ENCODE results near the gene DMKN.

The DMKN gene

DNA sequence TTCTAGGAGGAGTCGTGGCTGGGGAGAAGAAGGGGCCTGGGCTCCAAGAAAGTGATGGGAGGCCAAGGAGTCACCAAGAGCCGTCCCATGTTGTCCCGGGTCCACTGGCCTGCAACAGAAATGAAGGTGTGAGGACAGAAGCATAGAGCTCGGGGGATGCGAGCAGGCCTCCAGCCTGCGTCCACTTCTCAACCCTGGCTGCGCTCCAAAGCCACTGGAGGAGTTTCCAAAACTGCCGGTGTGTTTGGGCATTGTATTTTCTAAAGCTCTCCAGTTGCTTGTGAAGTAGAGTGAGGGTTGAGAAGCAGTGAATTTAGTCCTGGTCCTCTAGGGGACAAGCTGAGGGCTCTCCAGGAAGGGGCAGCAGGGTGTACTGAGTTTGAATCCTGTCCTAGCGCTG is 52.4 kb downstream of the DMKN start:
- no peaks in the 10 kb centered on the region for H3K9me2 ChIP-seq (replicated peaks; ENCODE audit: low read depth, low read length)
- TF ChIP-seq EZH2phosphoT487 (IDR thresholded peaks at IDR 0.05; ENCODE audit: borderline replicate concordance), result no peak
- TF ChIP-seq, protein P1, sequence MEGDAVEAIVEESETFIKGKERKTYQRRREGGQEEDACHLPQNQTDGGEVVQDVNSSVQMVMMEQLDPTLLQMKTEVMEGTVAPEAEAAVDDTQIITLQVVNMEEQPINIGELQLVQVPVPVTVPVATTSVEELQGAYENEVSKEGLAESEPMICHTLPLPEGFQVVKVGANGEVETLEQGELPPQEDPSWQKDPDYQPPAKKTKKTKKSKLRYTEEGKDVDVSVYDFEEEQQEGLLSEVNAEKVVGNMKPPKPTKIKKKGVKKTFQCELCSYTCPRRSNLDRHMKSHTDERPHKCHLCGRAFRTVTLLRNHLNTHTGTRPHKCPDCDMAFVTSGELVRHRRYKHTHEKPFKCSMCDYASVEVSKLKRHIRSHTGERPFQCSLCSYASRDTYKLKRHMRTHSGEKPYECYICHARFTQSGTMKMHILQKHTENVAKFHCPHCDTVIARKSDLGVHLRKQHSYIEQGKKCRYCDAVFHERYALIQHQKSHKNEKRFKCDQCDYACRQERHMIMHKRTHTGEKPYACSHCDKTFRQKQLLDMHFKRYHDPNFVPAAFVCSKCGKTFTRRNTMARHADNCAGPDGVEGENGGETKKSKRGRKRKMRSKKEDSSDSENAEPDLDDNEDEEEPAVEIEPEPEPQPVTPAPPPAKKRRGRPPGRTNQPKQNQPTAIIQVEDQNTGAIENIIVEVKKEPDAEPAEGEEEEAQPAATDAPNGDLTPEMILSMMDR (conservative IDR thresholded peaks at IDR 0.05; ENCODE audit: low read length), result no peak
- H3K4me3 ChIP-seq (ENCODE audit: low read length, poor library complexity, severe bottlenecking), result no peak overlapping the region
- peaks cover 15% of the 10 kb centered on the region for H3F3A ChIP-seq (ENCODE audit: low read depth)
- H3K79me2 ChIP-seq (ENCODE audit: insufficient read depth, low read length), result no peaks in the 10 kb centered on the region
- H3K4me2 ChIP-seq (ENCODE audit: low read depth, low read length, poor library complexity, severe bottlenecking), result no peak overlapping the region
- no peaks in the 10 kb centered on the region for H3K9me3 ChIP-seq (ENCODE audit: insufficient read depth, low read depth, low read length)
- peaks cover 79% of the 10 kb centered on the region for H3K4me1 ChIP-seq (ENCODE audit: insufficient read depth, low read length, poor library complexity, severe bottlenecking)
- no peaks in the 10 kb centered on the region for H3K36me3 ChIP-seq (ENCODE audit: insufficient read depth, low read length)
- H3K9ac ChIP-seq (ENCODE audit: low read depth, low read length, poor library complexity, severe bottlenecking), result no peak overlapping the region
- no peaks in the 10 kb centered on the region for H4K20me1 ChIP-seq (ENCODE audit: insufficient read depth, low read length, poor library complexity, severe bottlenecking)
- H2AFZ ChIP-seq (ENCODE audit: low read length), result no peak overlapping the region; the same call in 1 of the 2 replicates
- no peaks in the 10 kb centered on the region for H3K27me3 ChIP-seq (ENCODE audit: insufficient read depth, low read length, poor library complexity, severe bottlenecking)

DNA sequence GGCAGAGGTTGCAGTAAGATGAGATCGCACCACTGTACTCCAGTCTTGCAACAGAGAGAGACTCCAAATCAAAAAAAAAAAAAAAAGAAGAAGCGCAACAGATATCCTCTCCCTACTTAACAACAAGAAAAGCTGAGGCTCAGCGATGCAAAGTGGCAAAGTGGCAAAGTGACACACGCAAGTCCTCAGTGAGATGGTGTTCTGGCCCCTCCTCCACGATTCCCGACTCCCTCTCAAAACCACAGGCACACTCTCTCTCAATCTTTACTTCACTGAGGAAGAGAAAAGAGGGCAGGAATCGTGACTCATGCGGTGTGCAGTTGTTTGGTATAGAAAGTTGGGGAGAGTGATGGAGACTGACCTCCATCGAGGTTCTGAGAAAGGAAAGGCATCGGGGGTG is 52.8 kb downstream of the DMKN start:
- H4K20me1 ChIP-seq (ENCODE audit: insufficient read depth, low read length, poor library complexity, severe bottlenecking), result no peaks in the 10 kb centered on the region
- no peak for TF ChIP-seq EZH2phosphoT487 (IDR thresholded peaks at IDR 0.05; ENCODE audit: borderline replicate concordance)
- TF ChIP-seq, protein P1 (conservative IDR thresholded peaks at IDR 0.05; ENCODE audit: low read length), result no peak
- no peaks in the 10 kb centered on the region for H3K9me2 ChIP-seq (replicated peaks; ENCODE audit: low read depth, low read length)
- H2AFZ ChIP-seq (ENCODE audit: low read length), result no peak overlapping the region; the same call in 1 of the 2 replicates
- H3K27me3 ChIP-seq (ENCODE audit: insufficient read depth, low read length, poor library complexity, severe bottlenecking), result no peaks in the 10 kb centered on the region
- no peak overlapping the region for H3K9ac ChIP-seq (ENCODE audit: low read depth, low read length, poor library complexity, severe bottlenecking)
- no peak overlapping the region for H3K4me3 ChIP-seq (ENCODE audit: low read length, poor library complexity, severe bottlenecking)
- no peaks in the 10 kb centered on the region for H3K36me3 ChIP-seq (ENCODE audit: insufficient read depth, low read length)
- no peaks in the 10 kb centered on the region for H3K9me3 ChIP-seq (ENCODE audit: insufficient read depth, low read depth, low read length)
- H3K79me2 ChIP-seq (ENCODE audit: insufficient read depth, low read length), result no peaks in the 10 kb centered on the region
- no peak overlapping the region for H3K4me2 ChIP-seq (ENCODE audit: low read depth, low read length, poor library complexity, severe bottlenecking)
- peaks cover 82% of the 10 kb centered on the region for H3K4me1 ChIP-seq (ENCODE audit: insufficient read depth, low read length, poor library complexity, severe bottlenecking)
- H3F3A ChIP-seq (ENCODE audit: low read depth), result peaks cover 15% of the 10 kb centered on the region

DNA sequence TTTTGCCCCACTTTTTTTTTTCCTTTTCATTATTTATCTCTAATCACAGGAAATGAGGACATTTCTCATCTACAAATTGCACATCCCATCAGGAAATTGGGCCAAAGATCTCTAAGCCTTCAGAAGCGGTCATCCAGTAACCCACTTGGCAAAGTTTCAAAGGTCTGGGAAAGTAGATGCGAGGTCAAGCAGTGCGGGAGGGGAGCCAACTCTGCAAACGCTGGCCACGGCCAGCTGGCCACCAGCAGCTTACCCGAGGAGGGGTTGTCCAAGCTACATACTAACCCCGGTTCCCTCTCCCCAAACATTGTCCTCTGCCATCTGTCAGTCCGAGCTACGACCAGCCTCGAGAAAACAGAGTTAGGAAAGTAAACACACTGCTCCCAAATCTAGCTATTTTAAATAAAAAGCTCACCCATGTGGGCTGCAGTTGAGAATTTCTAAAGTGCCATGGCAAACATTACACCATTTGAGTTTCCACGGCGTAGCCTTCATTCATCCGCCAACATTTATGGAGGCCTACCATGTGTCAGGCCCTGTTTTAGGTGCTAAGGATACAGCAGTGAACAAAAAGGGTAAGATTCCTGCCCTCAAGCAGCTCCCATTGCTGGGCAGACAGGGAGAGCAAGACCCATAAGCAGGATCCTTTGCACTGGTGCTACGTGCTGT is 53.9 kb downstream of the DMKN start:
- Histone ChIP-seq H3K9me3 (ENCODE audit: insufficient read depth, low read depth, low read length) (no peaks in the 10 kb centered on the region), H3K79me2 (ENCODE audit: insufficient read depth, low read length) (no peaks in the 10 kb centered on the region), H3K4me2 (ENCODE audit: low read depth, low read length, poor library complexity, severe bottlenecking) (peak overlapping the region; percentile 1), H3K4me3 (ENCODE audit: low read length, poor library complexity, severe bottlenecking) (no peak overlapping the region), H3K36me3 (ENCODE audit: insufficient read depth, low read length) (no peaks in the 10 kb centered on the region), H3F3A (ENCODE audit: low read depth) (peaks cover 15% of the 10 kb centered on the region), H3K9ac (ENCODE audit: low read depth, low read length, poor library complexity, severe bottlenecking) (peak overlapping the region; percentile 12), H3K27me3 (ENCODE audit: insufficient read depth, low read length, poor library complexity, severe bottlenecking) (no peaks in the 10 kb centered on the region), H4K20me1 (ENCODE audit: insufficient read depth, low read length, poor library complexity, severe bottlenecking) (no peaks in the 10 kb centered on the region), H3K4me1 (ENCODE audit: insufficient read depth, low read length, poor library complexity, severe bottlenecking) (peaks cover 78% of the 10 kb centered on the region), H3K9me2 (replicated peaks; ENCODE audit: low read depth, low read length) (no peaks in the 10 kb centered on the region), H2AFZ (ENCODE audit: low read length) (no peak overlapping the region)
- TF ChIP-seq, protein P1 (conservative IDR thresholded peaks at IDR 0.05; ENCODE audit: low read length), result no peak
